AML-193 (cell line): ENCODE results near the gene MKRN2.
"Not testable (repeated sequence)": the region's sequence is repeated elsewhere in the genome, so short reads cannot be mapped to it uniquely, and the experiment has no call there.

Experiments used
- DNase-seq, 2 experiments: peaks; one replicate each; lab custom pipeline; 2025; lab: John Stamatoyannopoulos, UW

MKRN2 gene

GRCh38 chr3:12588039-12589009 is 31.4 kb downstream of the MKRN2 start:
- DNase-seq: no peak

GRCh38 chr3:12590096-12590495 is 33.2 kb downstream of the MKRN2 start:
- peak; percentile 34 to 48 for DNase-seq

GRCh38 chr3:12591456-12591855 is 34.6 kb downstream of the MKRN2 start:
- DNase-seq: no peak

- DNase-seq: no peak
Measured at GRCh38 chr3:12591997-12592715, 35.3 kb downstream of the MKRN2 start.

GRCh38 chr3:12593473-12593872 is 36.6 kb downstream of the MKRN2 start:
- no peak for DNase-seq

GRCh38 chr3:12598890-12599289 is 42.0 kb downstream of the MKRN2 start:
- no peak for DNase-seq

GRCh38 chr3:12601072-12601471 is 44.2 kb downstream of the MKRN2 start:
- DNase-seq: no peak

GRCh38 chr3:12603969-12604368 is 47.1 kb downstream of the MKRN2 start:
- no peak for DNase-seq

GRCh38 chr3:12608376-12608775 is 51.5 kb downstream of the MKRN2 start:
- no peak for DNase-seq

GRCh38 chr3:12611117-12611516 is 54.2 kb downstream of the MKRN2 start:
- no peak for DNase-seq

- no peak for DNase-seq
Measured at GRCh38 chr3:12612514-12613226, 55.8 kb downstream of the MKRN2 start.

GRCh38 chr3:12613250-12613649 is 56.4 kb downstream of the MKRN2 start:
- DNase-seq: no peak

GRCh38 chr3:12615266-12615665 is 58.4 kb downstream of the MKRN2 start:
- DNase-seq: no peak

- DNase-seq: no peak
Measured at GRCh38 chr3:12618426-12618825, 61.5 kb downstream of the MKRN2 start.

- no peak for DNase-seq
Measured at GRCh38 chr3:12620305-12620704, 63.4 kb downstream of the MKRN2 start.

GRCh38 chr3:12620729-12621128 is 63.8 kb downstream of the MKRN2 start:
- no peak for DNase-seq

- DNase-seq: no peak
Measured at GRCh38 chr3:12622335-12622734, 65.4 kb downstream of the MKRN2 start.

- no peak for DNase-seq
Measured at GRCh38 chr3:12624056-12624455, 67.2 kb downstream of the MKRN2 start.

- not testable (repeated sequence) for DNase-seq
Measured at GRCh38 chr3:12624964-12625363, 68.1 kb downstream of the MKRN2 start.

- DNase-seq: no peak
Measured at GRCh38 chr3:12627370-12627769, 70.5 kb downstream of the MKRN2 start.

- DNase-seq: no peak
Measured at GRCh38 chr3:12628813-12629212, 71.9 kb downstream of the MKRN2 start.

GRCh38 chr3:12629560-12629959 is 72.7 kb downstream of the MKRN2 start:
- DNase-seq: no peak
